HG03469 (cell line): Measurements from ENCODE around the gene MGAT3.

Source experiments
- ATAC-seq: cut with Tn5 transposase; IDR thresholded peaks from one replicate; pipeline ENCODE4 v1.9.1; 2021; ENCODE audit warnings: mild to moderate bottlenecking, moderate library complexity, moderate number of reproducible peaks; ENCODE audit not compliant: unreplicated experiment

Gene MGAT3

DNA sequence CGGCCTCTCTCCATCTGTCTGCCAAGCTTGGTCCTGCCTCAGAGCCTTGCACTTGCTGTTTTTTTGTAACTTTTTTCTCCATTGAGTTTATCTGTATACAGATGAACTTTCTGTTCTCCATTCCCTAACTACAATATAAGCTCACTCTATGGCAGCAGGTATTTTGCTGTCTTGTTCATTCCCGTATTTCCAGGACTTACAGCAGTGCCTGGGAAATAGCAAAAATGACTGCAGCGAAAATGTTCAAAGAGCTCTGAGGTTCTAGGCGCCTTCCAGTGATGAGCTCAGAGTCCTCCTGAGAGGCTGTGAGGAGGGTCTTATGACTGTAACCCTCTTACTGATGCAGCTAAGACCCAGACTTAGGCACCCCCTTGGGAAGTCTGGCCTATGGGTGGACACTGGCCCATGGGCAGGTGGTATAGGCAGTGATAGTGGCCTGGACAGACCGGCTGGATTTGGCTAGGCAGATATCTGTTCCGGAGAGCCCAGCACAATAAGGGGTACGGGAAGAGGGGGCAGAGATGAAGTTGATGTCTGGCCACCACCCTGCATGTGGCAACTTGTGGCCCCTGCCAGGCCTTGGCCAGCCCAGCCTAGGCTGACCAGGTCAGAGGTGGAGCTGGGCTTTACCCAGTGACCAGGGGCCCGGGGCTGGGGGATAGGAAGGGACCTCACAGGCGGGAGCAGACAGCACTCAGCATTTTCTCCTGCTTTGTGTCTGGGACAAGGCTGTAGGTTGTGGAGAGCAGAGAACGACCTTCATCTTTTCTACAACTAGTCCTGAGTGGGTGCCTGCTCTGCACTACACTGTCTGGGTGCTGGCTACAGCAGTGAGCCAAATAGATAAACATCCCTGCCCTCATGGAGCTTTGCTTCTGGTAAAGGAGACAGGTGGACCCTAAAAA, 68.2 kb downstream of the MGAT3 start:
- no peak for ATAC-seq

DNA sequence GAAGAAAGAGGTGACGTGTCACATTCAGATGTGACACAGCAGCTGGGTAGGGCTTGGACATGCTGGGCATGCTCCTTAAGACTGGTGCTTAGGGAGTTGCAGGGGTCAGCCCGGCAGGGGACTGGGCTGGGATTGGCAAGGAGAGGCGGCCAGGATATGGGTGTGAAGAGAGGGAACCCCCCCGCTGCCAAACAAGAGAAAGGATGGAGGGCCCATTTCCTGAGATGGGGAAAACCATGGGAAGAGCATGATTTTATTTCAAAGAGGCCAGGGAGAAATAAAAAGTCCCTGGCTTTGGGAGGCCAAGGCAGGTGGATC, 68.8 kb downstream of the MGAT3 start:
- ATAC-seq, result no peak

DNA sequence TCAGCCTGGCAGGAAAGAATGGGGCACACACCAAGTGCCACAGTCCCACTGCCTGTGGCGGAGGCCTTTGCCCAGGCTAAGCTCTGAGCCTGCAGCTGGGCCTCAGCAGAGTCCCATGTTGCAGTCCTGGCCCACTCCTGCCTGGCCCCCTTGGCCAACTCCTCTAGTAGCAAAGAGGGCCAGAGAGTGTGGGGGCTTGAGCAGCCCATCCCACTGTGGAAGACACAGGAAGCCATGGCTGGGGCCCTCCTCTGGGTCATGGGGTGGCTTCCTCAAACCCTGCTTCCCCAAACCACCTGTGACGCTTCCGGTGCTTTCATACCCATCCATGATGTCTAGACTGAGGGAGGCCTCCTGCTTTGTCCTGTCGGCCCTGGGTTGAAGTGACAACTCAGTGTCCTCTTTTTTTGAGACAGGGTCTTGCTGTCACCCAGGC, 69.9 kb downstream of the MGAT3 start:
- no peak for ATAC-seq

- no peak for ATAC-seq
Measured at GRCh38 chr22:39527481-39527961, 70.7 kb downstream of the MGAT3 start.

DNA sequence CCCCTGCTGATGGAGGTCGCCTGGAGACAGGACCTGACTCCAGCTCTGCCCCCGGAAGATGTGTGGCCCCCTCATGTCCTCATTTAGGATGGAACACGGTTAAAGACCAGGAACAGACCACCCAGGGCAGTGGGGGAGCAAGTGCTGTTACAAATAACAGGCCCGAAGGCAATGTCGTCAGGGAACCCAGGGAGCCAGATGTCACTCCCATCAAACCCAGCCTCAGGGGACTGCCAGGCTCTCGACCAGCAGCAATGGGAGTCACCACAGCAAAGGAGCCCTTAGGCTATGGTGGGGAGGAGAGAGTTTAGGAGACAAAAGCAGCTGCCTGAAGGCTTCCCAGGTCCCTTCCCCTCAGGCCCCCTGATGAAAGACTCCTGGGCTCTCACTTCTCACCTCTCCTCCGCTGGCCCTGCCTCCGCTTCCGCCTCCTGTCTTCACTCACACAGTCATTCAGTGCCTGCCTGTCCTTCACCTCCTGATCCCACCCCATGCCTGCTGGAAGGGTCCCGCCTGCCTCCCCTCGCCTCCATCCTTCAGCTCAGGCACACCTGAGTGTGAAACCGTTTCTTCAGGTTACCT, 71.4 kb downstream of the MGAT3 start:
- ATAC-seq, result no peak

- ATAC-seq, result peak; percentile 17
Measured at GRCh38 chr22:39528681-39529486, 72.1 kb downstream of the MGAT3 start.

- no peak for ATAC-seq
Measured at GRCh38 chr22:39529487-39529851, 72.7 kb downstream of the MGAT3 start.

GRCh38 chr22:39530116-39530515, 73.3 kb downstream of the MGAT3 start:
- no peak for ATAC-seq

DNA sequence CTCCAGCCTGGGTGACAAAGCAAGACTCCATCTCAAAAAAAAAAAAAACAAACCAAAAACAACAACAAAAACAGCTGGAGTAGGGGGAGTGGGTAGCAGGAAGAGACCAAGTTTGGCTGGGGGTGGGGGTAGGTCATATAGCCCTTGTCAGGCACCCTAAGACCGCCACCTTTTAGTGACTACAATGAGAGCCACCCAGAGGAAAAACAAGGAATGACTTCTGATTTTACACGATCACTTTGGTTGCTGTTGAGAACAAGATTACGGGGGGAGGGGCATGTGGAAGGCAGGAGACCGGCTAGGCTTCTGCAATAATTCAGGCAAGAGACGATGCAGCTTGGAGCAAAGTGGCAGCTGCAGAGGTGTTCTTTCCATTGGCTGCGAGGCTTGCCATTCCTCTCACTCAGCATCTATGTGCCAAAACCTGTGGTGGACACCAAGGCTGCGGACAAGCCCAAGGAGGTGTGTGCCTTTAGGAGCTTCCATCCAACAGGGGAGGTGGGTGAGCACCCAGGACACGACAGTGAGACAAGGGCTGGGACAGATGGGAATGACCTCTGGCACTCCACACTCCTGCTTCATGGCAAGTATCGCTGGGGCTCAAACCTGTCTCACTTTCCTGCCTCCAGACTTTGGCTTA, 74.0 kb downstream of the MGAT3 start:
- no peak for ATAC-seq

- ATAC-seq, result peak; percentile 38
Measured at GRCh38 chr22:39532215-39533073, 75.6 kb downstream of the MGAT3 start, which contains the start of gene RPS19BP1. TSS of gene RPS19BP1 (minus strand) at chr22:39532748. CDS start at chr22:39532738, 10 bp downstream.

DNA sequence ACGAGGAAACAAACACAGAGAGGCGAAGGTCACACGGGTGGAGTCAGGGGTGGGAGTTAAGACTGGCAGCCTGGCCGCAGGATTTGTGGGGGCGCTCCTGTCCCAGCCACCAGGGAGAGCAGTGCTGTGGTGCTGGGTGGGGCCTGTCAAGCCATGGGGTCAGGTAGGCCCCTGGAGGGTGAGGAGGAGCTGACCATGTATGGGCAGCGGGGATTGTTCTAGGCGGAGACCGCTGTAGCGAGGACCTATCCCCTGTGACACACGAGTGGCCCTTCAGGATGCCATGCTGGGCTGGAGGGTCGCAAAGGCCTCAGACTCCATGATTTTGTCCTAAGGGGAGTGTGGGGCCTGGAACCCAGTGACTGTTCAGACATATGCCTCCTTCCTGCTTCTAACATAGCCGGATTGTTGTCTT, 77.3 kb downstream of the MGAT3 start:
- no peak for ATAC-seq

- ATAC-seq, result no peak
Measured at GRCh38 chr22:39534591-39535356, 78.0 kb downstream of the MGAT3 start.

GRCh38 chr22:39535357-39535725, 78.5 kb downstream of the MGAT3 start:
- ATAC-seq, result no peak

DNA sequence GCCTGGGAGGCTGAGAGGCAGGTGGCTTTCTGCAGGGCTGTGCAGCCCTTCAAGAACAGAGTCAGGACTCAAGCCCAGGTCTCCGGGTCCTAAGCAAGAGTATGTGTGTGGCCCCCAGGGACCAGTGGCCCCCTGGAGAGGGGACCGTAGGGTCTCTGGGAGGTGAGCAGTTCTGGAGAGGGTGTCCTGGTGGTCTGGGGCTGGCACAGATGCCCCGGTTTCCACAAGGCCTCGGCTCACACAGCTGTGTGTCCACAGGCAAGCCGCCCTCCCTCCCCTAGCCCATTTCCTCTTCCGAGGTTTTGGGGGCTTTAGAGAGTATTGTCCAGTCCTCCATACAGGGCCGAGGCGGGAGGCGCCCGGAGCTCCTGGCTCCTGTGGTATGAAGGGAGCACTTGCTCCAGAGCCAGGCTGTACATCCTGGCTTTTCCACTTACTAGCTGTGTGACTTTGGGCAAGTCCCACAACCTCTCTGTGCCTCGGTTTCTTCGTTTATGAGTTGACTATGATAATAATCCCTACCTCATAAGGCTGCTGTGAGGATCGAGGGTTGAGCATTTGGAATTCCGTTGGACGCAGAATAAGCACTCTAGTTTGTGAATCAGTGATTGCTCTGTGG, 79.1 kb downstream of the MGAT3 start:
- no peak for ATAC-seq

DNA sequence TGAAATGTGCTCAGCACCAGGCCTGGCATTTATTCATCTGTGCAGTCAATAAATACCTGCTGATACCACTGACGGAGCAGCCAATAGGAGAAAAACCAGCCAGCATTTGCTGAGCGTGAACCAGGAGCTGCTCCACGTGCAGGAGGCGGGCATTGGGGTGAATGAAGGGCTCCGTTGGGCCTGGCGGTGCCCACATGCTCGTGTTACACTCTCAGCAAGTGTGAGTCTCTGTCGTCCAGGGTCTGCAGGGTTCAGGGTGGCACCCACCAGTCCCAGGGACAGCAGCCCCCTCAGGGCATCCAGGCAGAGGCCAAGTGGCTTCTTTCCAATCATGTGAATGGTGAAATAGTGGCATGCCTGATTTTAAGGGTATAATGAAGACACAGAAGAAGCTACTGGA, 79.9 kb downstream of the MGAT3 start:
- no peak for ATAC-seq

GRCh38 chr22:39537975-39538374, 81.2 kb downstream of the MGAT3 start:
- no peak for ATAC-seq
